H54 (cell line): ENCODE measurements around the gene KATNB1.
"Not testable (repeated sequence)": the region's sequence is repeated elsewhere in the genome, so short reads cannot be mapped to it uniquely, and the experiment has no call there.

Experiments
- DNase-seq: peaks from one replicate; pipeline ENCODE4 v3.0.0; 2011; ENCODE audit warnings: low spot score, mixed read lengths; ENCODE audit not compliant: insufficient read length
- FAIRE-seq: peaks from 3 replicates; lab custom pipeline; 2011; peaks lifted over from hg19 to GRCh38; lab: Jason Lieb, UNC
- POLR2A ChIP-seq: IDR thresholded peaks from 2 replicates; pipeline ENCODE4 v1.6.1; 2011; ENCODE audit warnings: low read depth, mild to moderate bottlenecking, low read length

KATNB1 gene

DNA sequence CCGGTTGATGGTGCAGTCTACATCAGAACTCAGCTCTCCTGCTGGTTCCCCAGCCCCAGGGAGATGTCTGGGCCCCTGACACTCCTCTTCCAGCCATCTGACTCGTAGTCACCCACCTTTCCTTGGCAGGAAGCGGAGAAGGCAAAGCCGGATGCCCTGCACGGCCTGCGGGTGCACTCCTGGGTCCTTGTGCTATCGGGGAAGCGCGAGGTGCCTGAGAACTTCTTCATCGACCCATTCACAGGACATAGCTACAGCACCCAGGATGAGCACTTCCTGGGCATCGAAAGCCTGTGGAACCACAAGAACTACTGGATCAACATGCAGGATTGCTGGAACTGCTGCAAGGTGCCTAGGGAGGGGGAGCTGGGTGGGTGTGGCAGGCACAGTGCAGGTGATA lies 28.2 kb upstream of the KATNB1 start:
- TF ChIP-seq POLR2A, result no peak
- FAIRE-seq, result no peak
- DNase-seq, result no peak

GRCh38 chr16:57708168-57708567 lies 27.4 kb upstream of the KATNB1 start:
- FAIRE-seq (no peak), DNase-seq (no peak)
- TF ChIP-seq POLR2A, result no peak

- no peak for FAIRE-seq
- no peak for DNase-seq
- no peak for TF ChIP-seq POLR2A
These were observed 25.9 kb upstream of the KATNB1 start for GRCh38 chr16:57709663-57710062.

DNA sequence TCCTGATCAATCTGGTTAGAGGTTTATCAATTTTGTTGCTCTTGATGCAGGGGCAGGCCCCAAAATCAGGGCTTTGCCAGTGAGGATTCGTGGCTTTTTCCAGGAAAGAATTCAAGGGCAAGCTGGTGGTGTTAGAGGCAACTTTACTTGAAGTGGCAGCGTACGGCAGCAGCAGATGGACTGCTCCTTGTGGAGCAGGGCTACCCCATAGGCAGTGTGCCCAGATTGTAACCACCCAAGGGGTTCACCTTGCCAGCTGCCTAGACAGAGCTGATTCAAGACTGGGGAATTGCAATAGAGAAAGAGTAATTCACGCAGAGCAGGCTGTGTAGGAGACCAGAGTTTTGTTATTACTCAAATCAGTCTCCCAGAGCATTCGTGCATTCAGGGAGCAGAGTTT lies 24.2 kb upstream of the KATNB1 start:
- DNase-seq, result no peak
- no peak for TF ChIP-seq POLR2A
- FAIRE-seq, result no peak

GRCh38 chr16:57711993-57712392 lies 23.6 kb upstream of the KATNB1 start:
- no peak for DNase-seq
- FAIRE-seq, result no peak
- TF ChIP-seq POLR2A, result no peak

GRCh38 chr16:57712569-57712968 lies 23.0 kb upstream of the KATNB1 start:
- FAIRE-seq, DNase-seq: not testable (repeated sequence)

- DNase-seq, result no peak
- no peak for FAIRE-seq
- TF ChIP-seq POLR2A, result no peak
These were observed 22.0 kb upstream of the KATNB1 start for GRCh38 chr16:57713596-57713995.

DNA sequence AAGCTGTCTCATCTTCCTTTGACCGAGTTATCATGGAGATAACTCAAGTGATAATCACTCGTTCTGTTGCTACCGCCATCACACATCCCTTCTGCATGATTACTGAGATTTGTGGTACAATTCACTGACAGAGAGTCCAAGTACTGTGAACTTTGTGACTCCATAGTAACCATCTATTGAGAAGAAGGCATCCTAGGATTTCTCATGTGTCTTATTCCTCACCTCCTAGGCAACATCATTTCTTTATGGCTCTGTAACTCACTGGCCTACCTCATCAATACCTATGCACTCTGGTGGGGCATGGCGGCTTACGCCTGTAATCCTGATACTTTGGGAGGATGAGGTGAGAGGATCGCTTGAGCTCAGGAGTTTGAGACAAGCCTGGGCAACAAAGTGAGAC lies 21.5 kb upstream of the KATNB1 start:
- no peak for TF ChIP-seq POLR2A
- DNase-seq (no peak), FAIRE-seq (no peak)

GRCh38 chr16:57720142-57720575 lies 15.4 kb upstream of the KATNB1 start:
- DNase-seq (peak; percentile 47), FAIRE-seq (peak; percentile 48)
- TF ChIP-seq POLR2A, result no peak

GRCh38 chr16:57721356-57722209 lies 14.0 kb upstream of the KATNB1 start:
- no peak for DNase-seq
- TF ChIP-seq POLR2A, result no peak
- FAIRE-seq, result no peak

- FAIRE-seq (no peak), DNase-seq (no peak)
- TF ChIP-seq POLR2A, result no peak
These were observed 13.4 kb upstream of the KATNB1 start for GRCh38 chr16:57722210-57722499.

DNA sequence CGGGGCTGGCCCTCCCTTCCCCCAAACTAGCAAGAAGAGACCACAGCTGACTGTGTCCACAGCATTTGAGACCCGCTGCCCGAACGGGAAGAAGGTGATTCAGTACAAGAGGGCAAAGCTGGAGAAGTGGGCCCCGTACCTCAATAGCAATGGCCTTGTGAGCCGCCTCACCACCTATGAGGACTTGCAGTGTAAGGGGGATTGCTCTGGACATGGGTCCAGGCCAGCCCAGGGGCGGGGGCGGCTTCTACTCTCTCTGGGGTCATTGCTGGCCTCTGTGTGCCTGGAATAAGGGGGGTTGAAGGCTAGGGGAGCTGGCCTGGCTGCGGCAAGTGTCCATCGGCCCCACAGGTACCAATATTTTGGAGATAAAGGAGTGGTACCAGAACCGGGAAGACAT lies 12.9 kb upstream of the KATNB1 start:
- no peak for FAIRE-seq
- no peak for DNase-seq
- TF ChIP-seq POLR2A, result no peak

DNA sequence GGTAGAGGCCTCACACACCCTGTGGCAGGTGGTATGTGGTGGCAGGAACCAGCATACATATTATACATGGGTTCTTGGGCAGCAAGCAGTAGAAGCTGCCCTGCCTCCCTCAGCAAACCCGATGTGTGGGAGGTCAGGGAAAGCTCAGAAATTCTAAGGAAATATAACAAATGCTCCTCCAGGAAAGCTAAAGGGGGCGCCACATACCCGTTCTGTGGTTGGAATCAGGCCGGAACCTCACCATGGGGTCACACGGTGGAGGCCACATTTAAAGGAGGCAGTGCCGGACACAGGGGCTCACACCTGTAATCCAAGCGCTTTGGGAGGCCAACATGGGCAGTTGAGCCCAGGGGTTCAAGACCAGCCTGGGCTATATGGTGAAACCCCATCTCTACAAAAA lies 12.4 kb upstream of the KATNB1 start:
- DNase-seq (no peak), FAIRE-seq (no peak)
- no peak for TF ChIP-seq POLR2A

DNA sequence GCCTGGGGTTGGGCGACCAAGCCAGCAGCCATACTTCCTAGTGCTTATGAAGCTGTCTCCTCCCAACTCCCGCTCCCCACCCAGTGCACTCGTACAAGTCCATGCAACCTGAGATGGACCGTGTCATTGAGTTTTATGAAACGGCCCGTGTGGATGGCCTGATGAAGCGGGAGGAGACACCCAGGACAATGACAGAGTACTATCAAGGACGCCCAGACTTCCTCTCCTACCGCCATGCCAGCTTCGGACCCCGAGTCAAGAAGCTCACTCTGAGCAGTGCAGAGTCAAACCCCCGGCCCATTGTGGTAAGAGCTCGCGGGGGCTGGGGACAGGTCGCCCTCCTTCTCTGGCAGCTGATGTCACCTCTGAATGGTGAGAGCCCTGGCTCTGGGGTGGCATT lies 11.0 kb upstream of the KATNB1 start:
- no peak for DNase-seq
- no peak for FAIRE-seq
- TF ChIP-seq POLR2A, result no peak

DNA sequence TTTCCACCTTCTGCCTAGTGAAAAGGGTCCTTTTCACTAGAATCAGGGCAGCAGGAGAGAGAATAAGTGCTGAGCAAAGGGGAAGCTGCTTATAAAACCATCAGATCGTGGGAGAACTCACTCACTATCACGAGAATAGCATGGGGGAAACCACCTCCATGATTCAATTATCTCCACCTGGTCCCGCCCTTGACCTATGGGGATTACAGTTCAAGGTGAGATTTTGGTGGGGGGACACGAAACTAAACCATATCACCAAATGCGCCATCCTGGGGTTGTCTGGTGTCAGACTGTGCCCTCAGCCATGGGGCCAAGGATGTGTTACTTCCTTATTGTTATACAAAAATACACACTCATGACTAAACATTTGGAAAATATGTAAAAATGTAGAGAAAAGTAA lies 10.4 kb upstream of the KATNB1 start:
- TF ChIP-seq POLR2A, result no peak
- DNase-seq, result no peak
- no peak for FAIRE-seq
